ENCODE measurements around the gene AXIN2. TPM values are rescaled to one million over a fixed set of nuclear protein-coding genes. Genes with fewer than 3 reads are reported as not detected.

Gene AXIN2
- total and polyA plus RNA-seq, 11 donors, result 5.6 to 24.0 (median 12.9) TPM

- peak overlapping the region in 6 of 12 donors; percentile 15 to 98 (median 90) for H3K4me3 ChIP-seq
- intact Hi-C loops (cut with DNase I), result loop anchor here in 7 of 10 donors (5.0 to 10.0 kb wide), 7 partner anchors 96 to 617 kb away; no protein-coding TSS in a partner anchor
- H3K27ac ChIP-seq, result no peak overlapping the region
- no peaks in the 10 kb centered on the region for H3K9me3 ChIP-seq
- no peak for ATAC-seq
- peaks cover 0 to 20% (median 0%) of the 10 kb centered on the region in 9 donors for H3K27me3 ChIP-seq
- peaks cover 0 to 4% (median 0%) of the 10 kb centered on the region in 9 donors for H3K36me3 ChIP-seq
- 76 to 86% (median 84%) methylated on average over 15 of the region's 15 CpGs for WGBS, 4 donors
- no peak for DNase-seq
- no peak for TF ChIP-seq POLR2A (IDR thresholded peaks at IDR 0.05)
- no peak for TF ChIP-seq CTCF (IDR thresholded peaks at IDR 0.05)
- peaks cover 0 to 28% (median 13%) of the 10 kb centered on the region in 12 donors for H3K4me1 ChIP-seq
Observed at GRCh38 chr17:65558311-65558682, 3.2 kb downstream of the AXIN2 start.

GRCh38 chr17:65557349-65558310, 3.8 kb downstream of the AXIN2 start:
- ATAC-seq (no peak), DNase-seq (no peak)
- H3K4me3 ChIP-seq, result peak overlapping the region in 7 of 12 donors; percentile 4 to 98 (median 10)
- H3K27ac ChIP-seq, result peak overlapping the region in 2 of 12 donors; percentile 21 to 56
- TF ChIP-seq POLR2A (IDR thresholded peaks at IDR 0.05), result no peak
- peaks cover 0 to 33% (median 15%) of the 10 kb centered on the region in 12 donors for H3K4me1 ChIP-seq
- peaks cover 0 to 20% (median 0%) of the 10 kb centered on the region in 9 donors for H3K27me3 ChIP-seq
- intact Hi-C loops (cut with DNase I), result loop anchor here in 9 of 10 donors (2.0 to 10.0 kb wide), 9 partner anchors 95 to 617 kb away; no protein-coding TSS in a partner anchor
- WGBS, 4 donors, result 79 to 86% (median 83%) methylated on average over 21 of the region's 21 CpGs
- H3K36me3 ChIP-seq, result peaks cover 0 to 4% (median 0%) of the 10 kb centered on the region in 9 donors
- H3K9me3 ChIP-seq, result no peaks in the 10 kb centered on the region

GRCh38 chr17:65556910-65557348, 4.5 kb downstream of the AXIN2 start:
- DNase-seq (no peak), ATAC-seq (no peak)
- peak overlapping the region in 2 of 12 donors; percentile 21 to 56 for H3K27ac ChIP-seq
- peaks cover 0 to 15% (median 0%) of the 10 kb centered on the region in 9 donors for H3K27me3 ChIP-seq
- 46 to 67% (median 56%) methylated on average over 4 of the region's 4 CpGs for WGBS, 4 donors
- TF ChIP-seq POLR2A (IDR thresholded peaks at IDR 0.05) (no peak), CTCF (IDR thresholded peaks at IDR 0.05) (no peak)
- H3K36me3 ChIP-seq, result peaks cover 0 to 4% (median 0%) of the 10 kb centered on the region in 9 donors
- H3K4me3 ChIP-seq, result peak overlapping the region in 6 of 12 donors; percentile 4 to 98 (median 8)
- intact Hi-C loops (cut with DNase I), result loop anchor here in 9 of 10 donors (1.0 to 10.0 kb wide), 10 partner anchors 94 to 618 kb away; no protein-coding TSS in a partner anchor
- peaks cover 0 to 35% (median 18%) of the 10 kb centered on the region in 12 donors for H3K4me1 ChIP-seq
- no peaks in the 10 kb centered on the region for H3K9me3 ChIP-seq

- H3K9me3 ChIP-seq, result no peaks in the 10 kb centered on the region
- intact Hi-C loops (cut with DNase I), result loop anchor here in 9 of 10 donors (1.0 to 10.0 kb wide), 10 partner anchors 93 to 619 kb away; no protein-coding TSS in a partner anchor
- H3K27ac ChIP-seq, result peak overlapping the region in 2 of 12 donors; percentile 35 to 56
- ATAC-seq (peak; percentile 6 to 39 (median 27)), DNase-seq (peak; percentile 66 to 89 (median 78))
- H3K27me3 ChIP-seq, result peaks cover 0 to 14% (median 0%) of the 10 kb centered on the region in 9 donors
- WGBS, 4 donors, result 55 to 65% (median 63%) methylated on average over 9 to 17 of the region's 17 CpGs
- peaks cover 0 to 4% (median 0%) of the 10 kb centered on the region in 9 donors for H3K36me3 ChIP-seq
- peak; percentile 69 to 84 (median 74) for TF ChIP-seq CTCF (IDR thresholded peaks at IDR 0.05)
- TF ChIP-seq POLR2A (IDR thresholded peaks at IDR 0.05), result no peak
- H3K4me1 ChIP-seq, result peaks cover 0 to 40% (median 20%) of the 10 kb centered on the region in 12 donors
- H3K4me3 ChIP-seq, result peak overlapping the region in 6 of 12 donors; percentile 4 to 98 (median 8)
Observed at GRCh38 chr17:65556014-65556909, 5.2 kb downstream of the AXIN2 start.
